Adrenal gland (tissue), 5 donors: ENCODE measurements around the gene S100A12.

ENCODE experiments used
- POLR2A ChIP-seq, 2 donors: fragments of 450-650 bp; IDR thresholded peaks; one replicate each; pipeline ENCODE4 v1.6.1; 2017; ENCODE audit warnings: antibody characterized with exemption in 2 of 2, mild to moderate bottlenecking in 2 of 2, moderate library complexity in 1 of 2
- TF ChIP-seq, protein P1 (sequence below), 6 experiments: fragments of 450-650 bp in 4 of 6; fragments of 200-600 bp in 2 of 6; sonication (generic) in 1 of 6; IDR thresholded peaks; 1 replicate in 5 of 6; 2 replicates in 1 of 6; pipeline versions ENCODE4 v1.5.1 to v1.8.0; 2016 to 2021; ENCODE audit warnings: antibody characterized with exemption in 6 of 6, mild to moderate bottlenecking in 2 of 6, moderate library complexity in 1 of 6
- donor health status: DM: no; HTN: no; CAD: no.

DNA sequence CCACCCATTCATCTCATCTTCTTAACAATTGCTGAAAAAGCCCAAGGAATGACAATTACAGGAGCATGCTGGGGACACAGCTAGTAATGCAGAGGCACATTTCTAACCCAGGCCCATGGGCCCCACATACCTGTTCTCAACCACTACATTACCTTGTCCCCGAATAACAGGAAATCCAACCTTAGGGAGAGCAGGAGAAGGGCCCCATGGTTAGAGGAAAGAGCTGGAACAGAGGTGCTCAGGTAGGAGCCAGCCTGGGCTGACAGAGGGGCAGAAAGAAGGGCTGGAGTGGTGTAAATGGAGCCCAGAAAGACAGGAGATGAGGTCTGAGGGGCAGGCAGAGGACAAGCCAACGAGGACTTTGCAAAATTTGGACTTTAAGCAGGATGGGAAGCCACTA, 26.8 kb upstream of the S100A12 start:
- TF ChIP-seq, protein P1, sequence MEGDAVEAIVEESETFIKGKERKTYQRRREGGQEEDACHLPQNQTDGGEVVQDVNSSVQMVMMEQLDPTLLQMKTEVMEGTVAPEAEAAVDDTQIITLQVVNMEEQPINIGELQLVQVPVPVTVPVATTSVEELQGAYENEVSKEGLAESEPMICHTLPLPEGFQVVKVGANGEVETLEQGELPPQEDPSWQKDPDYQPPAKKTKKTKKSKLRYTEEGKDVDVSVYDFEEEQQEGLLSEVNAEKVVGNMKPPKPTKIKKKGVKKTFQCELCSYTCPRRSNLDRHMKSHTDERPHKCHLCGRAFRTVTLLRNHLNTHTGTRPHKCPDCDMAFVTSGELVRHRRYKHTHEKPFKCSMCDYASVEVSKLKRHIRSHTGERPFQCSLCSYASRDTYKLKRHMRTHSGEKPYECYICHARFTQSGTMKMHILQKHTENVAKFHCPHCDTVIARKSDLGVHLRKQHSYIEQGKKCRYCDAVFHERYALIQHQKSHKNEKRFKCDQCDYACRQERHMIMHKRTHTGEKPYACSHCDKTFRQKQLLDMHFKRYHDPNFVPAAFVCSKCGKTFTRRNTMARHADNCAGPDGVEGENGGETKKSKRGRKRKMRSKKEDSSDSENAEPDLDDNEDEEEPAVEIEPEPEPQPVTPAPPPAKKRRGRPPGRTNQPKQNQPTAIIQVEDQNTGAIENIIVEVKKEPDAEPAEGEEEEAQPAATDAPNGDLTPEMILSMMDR (IDR thresholded peaks at IDR 0.05) = no peak
- TF ChIP-seq POLR2A (IDR thresholded peaks at IDR 0.05) = no peak
